Measurements from ENCODE around the gene RADIL. TPM values are rescaled to one million over a fixed set of nuclear protein-coding genes. Genes with fewer than 3 reads are reported as not detected.

Gene RADIL
- total RNA-seq, 4 donors from 2014 or later = 2.1 to 6.8 (median 3.6) TPM

GRCh38 chr7:4758111-4758510 is 125.4 kb downstream of the RADIL start:
- H3K27me3 ChIP-seq = no peaks in the 10 kb centered on the region
- no peaks in the 10 kb centered on the region for H3K9me3 ChIP-seq
- no peak overlapping the region for H3K4me3 ChIP-seq
- no peak overlapping the region for H3K27ac ChIP-seq
- TF ChIP-seq EP300 (IDR thresholded peaks at IDR 0.05) = no peak
- no peak for TF ChIP-seq POLR2A (IDR thresholded peaks at IDR 0.05)
- TF ChIP-seq CTCF (IDR thresholded peaks at IDR 0.05) = no peak
- TF ChIP-seq POLR2AphosphoS5 (IDR thresholded peaks at IDR 0.05) = no peak
- H3K36me3 ChIP-seq = peaks cover 90% of the 10 kb centered on the region
- WGBS = 92% methylated on average over 16 of the region's 19 CpGs
- H3K4me1 ChIP-seq = peaks cover 18% of the 10 kb centered on the region
- no peak for DNase-seq (ENCODE audit: low spot score in 2 of 2)

GRCh38 chr7:4755045-4755444 is 128.5 kb downstream of the RADIL start:
- Histone ChIP-seq H3K27ac (no peak overlapping the region), H3K36me3 (peaks cover 60% of the 10 kb centered on the region), H3K9me3 (no peaks in the 10 kb centered on the region), H3K4me3 (no peak overlapping the region), H3K27me3 (no peaks in the 10 kb centered on the region), H3K4me1 (peaks cover 9% of the 10 kb centered on the region)
- 94% methylated on average over 22 of the region's 24 CpGs for WGBS
- TF ChIP-seq CTCF (IDR thresholded peaks at IDR 0.05) (no peak), POLR2AphosphoS5 (IDR thresholded peaks at IDR 0.05) (no peak), POLR2A (IDR thresholded peaks at IDR 0.05) (no peak), EP300 (IDR thresholded peaks at IDR 0.05) (no peak)
- no peak for DNase-seq (ENCODE audit: low spot score in 2 of 2)

- Histone ChIP-seq H3K36me3 (peaks cover 60% of the 10 kb centered on the region), H3K4me3 (no peak overlapping the region), H3K9me3 (no peaks in the 10 kb centered on the region), H3K27me3 (no peaks in the 10 kb centered on the region), H3K4me1 (peaks cover 9% of the 10 kb centered on the region), H3K27ac (no peak overlapping the region)
- no peak for TF ChIP-seq POLR2AphosphoS5 (IDR thresholded peaks at IDR 0.05)
- TF ChIP-seq CTCF (IDR thresholded peaks at IDR 0.05) = no peak
- TF ChIP-seq POLR2A (IDR thresholded peaks at IDR 0.05) = no peak
- no peak for TF ChIP-seq EP300 (IDR thresholded peaks at IDR 0.05)
- 90% methylated on average over 26 of the region's 36 CpGs for WGBS
- DNase-seq (ENCODE audit: low spot score in 2 of 2) = no peak
Observed at GRCh38 chr7:4754433-4755010, 129.0 kb downstream of the RADIL start.

- 77% methylated on average over 11 of the region's 31 CpGs for WGBS
- Histone ChIP-seq H3K4me3 (no peak overlapping the region), H3K36me3 (peaks cover 60% of the 10 kb centered on the region), H3K27me3 (no peaks in the 10 kb centered on the region), H3K9me3 (no peaks in the 10 kb centered on the region), H3K4me1 (peaks cover 9% of the 10 kb centered on the region), H3K27ac (no peak overlapping the region)
- TF ChIP-seq CTCF (IDR thresholded peaks at IDR 0.05) (peak; percentile 82 to 83), EP300 (IDR thresholded peaks at IDR 0.05) (no peak)
- DNase-seq (ENCODE audit: low spot score in 2 of 2) = peak in 1 of 2 donors; percentile 86
Observed at GRCh38 chr7:4753598-4754432, 129.7 kb downstream of the RADIL start.

- no peak for DNase-seq (ENCODE audit: low spot score in 2 of 2)
- no peak for TF ChIP-seq POLR2A (IDR thresholded peaks at IDR 0.05)
- TF ChIP-seq CTCF (IDR thresholded peaks at IDR 0.05) = no peak
- TF ChIP-seq EP300 (IDR thresholded peaks at IDR 0.05) = no peak
- no peak for TF ChIP-seq POLR2AphosphoS5 (IDR thresholded peaks at IDR 0.05)
- H3K27ac ChIP-seq = no peak overlapping the region
- peaks cover 37% of the 10 kb centered on the region for H3K36me3 ChIP-seq
- WGBS = 88% methylated on average over 5 of the region's 20 CpGs
- H3K4me3 ChIP-seq = no peak overlapping the region
- H3K4me1 ChIP-seq = peaks cover 31% of the 10 kb centered on the region
- no peaks in the 10 kb centered on the region for H3K27me3 ChIP-seq
- H3K9me3 ChIP-seq = no peaks in the 10 kb centered on the region
Observed at GRCh38 chr7:4751398-4751947, 132.0 kb downstream of the RADIL start.
